Fibroblast of lung (primary cell): Measurements from ENCODE around the gene SP110. TPM values are rescaled to one million over a fixed set of nuclear protein-coding genes. Genes with fewer than 3 reads are reported as not detected.

Experiments used
- DNase-seq, 2 donors: peaks; one replicate each; pipeline versions ENCODE4 v3.0.0 to v3.0.0-alpha.2; 2010; ENCODE audit warnings: low read depth in 2 of 2
- H2AFZ ChIP-seq: 2 replicates; pipeline ENCODE4 v1.5.1; 2012; ENCODE audit warnings: low read length, control low read depth, inconsistent platforms
- H3K27ac ChIP-seq: 2 replicates; pipeline ENCODE4 v1.5.1; 2011; ENCODE audit warnings: low read length, control low read depth; ENCODE audit not compliant: insufficient read depth
- H3K27me3 ChIP-seq: 2 replicates; pipeline ENCODE4 v1.5.1; 2011; ENCODE audit warnings: mild to moderate bottlenecking, low read length; ENCODE audit not compliant: control insufficient read depth, insufficient read depth
- H3K36me3 ChIP-seq: 2 replicates; pipeline ENCODE4 v1.5.1; 2011; ENCODE audit warnings: low read length; ENCODE audit not compliant: control insufficient read depth, insufficient read depth
- H3K4me1 ChIP-seq: 2 replicates; pipeline ENCODE4 v1.5.1; 2011; ENCODE audit warnings: low read length; ENCODE audit not compliant: control insufficient read depth, insufficient read depth; ENCODE audit errors: extremely low read depth
- H3K4me2 ChIP-seq: 2 replicates; pipeline ENCODE4 v1.5.1; 2011; ENCODE audit warnings: low read length, control low read depth; ENCODE audit not compliant: insufficient read depth; ENCODE audit errors: extremely low read depth
- H3K4me3 ChIP-seq, 4 experiments: fragments of 200-600 bp in 1 of 4; sonication (generic) in 1 of 4; replicated peaks in 1 of 4; 2 replicates each; pipeline ENCODE4 v1.5.1; 2011 to 2016; ENCODE audit warnings: low read length in 4 of 4, low read depth in 3 of 4, mild to moderate bottlenecking in 3 of 4, control low read depth in 2 of 4, inconsistent platforms in 1 of 4, mixed read lengths in 1 of 4; ENCODE audit not compliant: insufficient read depth in 1 of 4; ENCODE audit errors: control extremely low read depth in 1 of 4
- H3K79me2 ChIP-seq: 2 replicates; pipeline ENCODE4 v1.5.1; 2012; ENCODE audit warnings: mild to moderate bottlenecking, low read length, inconsistent platforms; ENCODE audit not compliant: control insufficient read depth, insufficient read depth
- H3K9ac ChIP-seq: 2 replicates; pipeline ENCODE4 v1.5.1; 2011; ENCODE audit warnings: mild to moderate bottlenecking, low read length, control low read depth; ENCODE audit not compliant: insufficient read depth
- H3K9me3 ChIP-seq: 2 replicates; pipeline ENCODE4 v1.5.1; 2012; ENCODE audit warnings: low read depth, low read length; ENCODE audit not compliant: control insufficient read depth, insufficient read depth
- H4K20me1 ChIP-seq: 2 replicates; pipeline ENCODE4 v1.5.1; 2011; ENCODE audit warnings: low read length; ENCODE audit not compliant: control insufficient read depth, insufficient read depth; ENCODE audit errors: extremely low read depth
- EZH2 ChIP-seq: IDR thresholded peaks from 2 replicates; pipeline ENCODE4 v1.5.1; 2012; ENCODE audit warnings: low read length, control low read depth, mild to moderate bottlenecking; ENCODE audit errors: missing control alignments
- polyA plus RNA-seq, 2 donors: library from polyadenylated mRNA; depleted of rRNA in 1 of 2; stranded (reverse) in 1 of 2; unstranded in 1 of 2; fragments of >200 nt; gene quantifications; 2 replicates each; pipeline ENCODE4 v1.2.1, GENCODE V29; 2011 to 2012; ENCODE audit warnings: missing spikeins in 1 of 2
- total RNA-seq: library from RNA; depleted of rRNA; stranded (reverse); fragments of >200 nt; gene quantifications from 2 replicates; pipeline ENCODE4 v1.2.1, GENCODE V29; 2014
- TF ChIP-seq, protein P1 (sequence below), 2 donors: IDR thresholded peaks in 1 of 2; conservative IDR thresholded peaks in 1 of 2; 1 replicate in 1 of 2; 2 replicates in 1 of 2; pipeline ENCODE4 v1.5.1; 2011 to 2012; ENCODE audit warnings: low read length in 2 of 2, control low read depth in 1 of 2, inconsistent platforms in 1 of 2, low read depth in 1 of 2, mild to moderate bottlenecking in 1 of 2

SP110 gene
- total and polyA plus RNA-seq, 2 donors (not counting 1 experiment from before 2014, with no cell fraction given) = 9.2 to 12.7 TPM

DNA sequence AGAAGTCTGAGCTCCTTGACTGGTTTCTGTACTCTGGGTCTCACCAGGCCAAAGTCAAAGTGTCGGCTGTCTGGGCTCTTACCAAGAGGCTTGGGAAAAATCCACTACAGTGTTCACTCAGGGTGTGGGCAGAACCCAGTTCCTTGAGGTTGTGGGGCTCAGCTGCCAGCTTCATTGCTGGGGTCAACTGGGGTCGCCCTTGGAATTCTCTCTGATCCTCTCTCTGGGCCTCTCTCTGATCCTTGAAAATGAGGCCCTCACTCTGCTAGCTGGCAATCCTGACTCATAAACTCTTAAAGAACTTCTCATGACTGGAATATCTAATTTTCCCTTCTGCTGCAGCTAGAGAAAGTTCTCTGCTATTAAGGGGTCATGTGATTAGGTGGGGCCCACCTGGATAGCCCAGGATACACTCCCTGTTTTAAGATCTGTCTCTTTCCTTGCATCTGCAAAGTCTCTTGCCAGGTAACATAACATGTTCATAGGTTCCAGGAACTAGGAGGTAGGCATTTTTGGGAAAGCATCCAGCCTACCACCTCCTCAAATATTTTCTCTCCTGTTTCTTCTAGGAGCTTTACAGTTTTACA lies 66.3 kb downstream of the SP110 start:
- Histone ChIP-seq H3K9me3 (no peaks in the 10 kb centered on the region), H3K4me2 (no peak overlapping the region), H4K20me1 (no peaks in the 10 kb centered on the region), H3K79me2 (no peaks in the 10 kb centered on the region), H3K4me1 (no peaks in the 10 kb centered on the region), H3K36me3 (no peaks in the 10 kb centered on the region), H2AFZ (no peak overlapping the region), H3K4me3 (no peak overlapping the region), H3K27ac (no peak overlapping the region), H3K27me3 (no peaks in the 10 kb centered on the region), H3K9ac (no peak overlapping the region)
- DNase-seq = peak in 1 of 2 donors; percentile 13
- TF ChIP-seq, protein P1, sequence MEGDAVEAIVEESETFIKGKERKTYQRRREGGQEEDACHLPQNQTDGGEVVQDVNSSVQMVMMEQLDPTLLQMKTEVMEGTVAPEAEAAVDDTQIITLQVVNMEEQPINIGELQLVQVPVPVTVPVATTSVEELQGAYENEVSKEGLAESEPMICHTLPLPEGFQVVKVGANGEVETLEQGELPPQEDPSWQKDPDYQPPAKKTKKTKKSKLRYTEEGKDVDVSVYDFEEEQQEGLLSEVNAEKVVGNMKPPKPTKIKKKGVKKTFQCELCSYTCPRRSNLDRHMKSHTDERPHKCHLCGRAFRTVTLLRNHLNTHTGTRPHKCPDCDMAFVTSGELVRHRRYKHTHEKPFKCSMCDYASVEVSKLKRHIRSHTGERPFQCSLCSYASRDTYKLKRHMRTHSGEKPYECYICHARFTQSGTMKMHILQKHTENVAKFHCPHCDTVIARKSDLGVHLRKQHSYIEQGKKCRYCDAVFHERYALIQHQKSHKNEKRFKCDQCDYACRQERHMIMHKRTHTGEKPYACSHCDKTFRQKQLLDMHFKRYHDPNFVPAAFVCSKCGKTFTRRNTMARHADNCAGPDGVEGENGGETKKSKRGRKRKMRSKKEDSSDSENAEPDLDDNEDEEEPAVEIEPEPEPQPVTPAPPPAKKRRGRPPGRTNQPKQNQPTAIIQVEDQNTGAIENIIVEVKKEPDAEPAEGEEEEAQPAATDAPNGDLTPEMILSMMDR (conservative IDR thresholded peaks at IDR 0.05 in 1 of 2, IDR thresholded peaks at IDR 0.05 in 1 of 2; ENCODE audit: low read depth in 1 of 2, low read length in 2 of 2) = no peak
- no peak for TF ChIP-seq EZH2

DNA sequence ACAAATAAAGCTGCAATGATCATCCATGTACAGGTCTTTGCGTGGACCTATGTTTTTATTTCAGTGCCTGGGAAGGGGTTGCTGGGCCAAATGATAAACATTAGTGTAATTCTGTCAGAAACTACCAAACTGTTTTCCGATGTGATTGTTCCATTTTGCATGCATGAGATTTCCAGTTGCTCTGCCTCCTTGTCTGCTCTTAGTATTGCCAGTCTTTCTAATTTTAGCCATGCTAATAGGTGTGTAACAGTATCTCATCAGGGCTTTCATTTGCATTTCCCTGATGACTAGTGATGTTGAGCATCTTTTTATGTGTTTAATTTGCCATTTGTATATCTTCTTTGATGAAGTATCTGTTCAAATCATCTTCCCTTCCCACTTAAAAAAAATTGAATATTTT lies 67.5 kb downstream of the SP110 start:
- no peaks in the 10 kb centered on the region for H3K36me3 ChIP-seq
- no peak overlapping the region for H3K9ac ChIP-seq
- no peaks in the 10 kb centered on the region for H3K27me3 ChIP-seq
- H3K79me2 ChIP-seq = no peaks in the 10 kb centered on the region
- H3K4me1 ChIP-seq = no peaks in the 10 kb centered on the region
- no peak for DNase-seq
- TF ChIP-seq, protein P1 (conservative IDR thresholded peaks at IDR 0.05 in 1 of 2, IDR thresholded peaks at IDR 0.05 in 1 of 2; ENCODE audit: low read depth in 1 of 2, low read length in 2 of 2) = no peak
- TF ChIP-seq EZH2 = no peak
- H2AFZ ChIP-seq = no peak overlapping the region
- no peak overlapping the region for H3K27ac ChIP-seq
- H3K4me2 ChIP-seq = no peak overlapping the region
- H4K20me1 ChIP-seq = no peaks in the 10 kb centered on the region
- H3K9me3 ChIP-seq = no peaks in the 10 kb centered on the region
- no peak overlapping the region for H3K4me3 ChIP-seq

DNA sequence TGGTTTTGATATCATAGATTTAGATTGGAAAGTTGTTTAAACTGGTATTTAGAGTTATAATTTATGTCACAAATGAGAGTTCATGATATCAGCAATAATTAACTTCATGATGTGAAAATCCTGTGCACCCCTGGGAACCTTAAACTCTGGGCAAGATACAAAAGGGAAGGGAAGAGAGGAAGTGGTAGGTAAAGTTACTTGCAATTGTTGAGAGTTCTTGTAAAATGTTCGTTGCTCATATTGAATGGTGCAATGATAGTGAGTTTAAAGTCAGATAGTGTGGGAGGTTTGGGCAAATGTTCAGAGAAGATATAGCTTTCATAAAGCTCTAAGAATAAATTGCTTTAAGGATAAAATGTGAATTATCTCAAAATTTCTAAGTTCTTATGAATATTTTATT lies 75.4 kb downstream of the SP110 start:
- Histone ChIP-seq H3K79me2 (no peaks in the 10 kb centered on the region), H2AFZ (no peak overlapping the region), H3K27ac (no peak overlapping the region), H3K9ac (no peak overlapping the region), H3K4me2 (no peak overlapping the region), H3K9me3 (no peaks in the 10 kb centered on the region), H4K20me1 (no peaks in the 10 kb centered on the region), H3K4me1 (no peaks in the 10 kb centered on the region), H3K36me3 (no peaks in the 10 kb centered on the region), H3K27me3 (no peaks in the 10 kb centered on the region), H3K4me3 (no peak overlapping the region)
- no peak for DNase-seq
- TF ChIP-seq EZH2 = no peak
- TF ChIP-seq, protein P1 (conservative IDR thresholded peaks at IDR 0.05 in 1 of 2, IDR thresholded peaks at IDR 0.05 in 1 of 2; ENCODE audit: low read depth in 1 of 2, low read length in 2 of 2) = no peak
